Neural cell (in vitro differentiated cells): ENCODE results near the gene FRMD4A.

Source experiments
- EP300 ChIP-seq: fragments of 450-650 bp; conservative IDR thresholded peaks from 2 replicates; pipeline ENCODE4 v1.6.1; 2014; ENCODE audit warnings: antibody characterized with exemption, mild to moderate bottlenecking, moderate library complexity; ENCODE audit not compliant: poor library complexity, severe bottlenecking
- MXI1 ChIP-seq: fragments of 450-650 bp; conservative IDR thresholded peaks from 2 replicates; pipeline ENCODE4 v1.6.1; 2014; ENCODE audit warnings: antibody characterized with exemption, mild to moderate bottlenecking; ENCODE audit not compliant: poor library complexity, severe bottlenecking
- POLR2AphosphoS5 ChIP-seq: IDR thresholded peaks from 2 replicates; pipeline ENCODE4 v1.6.1; 2012
- TAF1 ChIP-seq: IDR thresholded peaks from 2 replicates; pipeline ENCODE4 v1.6.1; 2012; ENCODE audit warnings: low read depth
- TF ChIP-seq, protein P1 (sequence below): IDR thresholded peaks from 2 replicates; pipeline ENCODE4 v1.6.1; 2012; ENCODE audit warnings: borderline replicate concordance
- TF ChIP-seq, protein P2 (sequence below): fragments of 450-650 bp; IDR thresholded peaks from 2 replicates; pipeline ENCODE4 v1.5.1; 2014; ENCODE audit warnings: antibody characterized with exemption, mild to moderate bottlenecking, moderate library complexity; ENCODE audit not compliant: poor library complexity, severe bottlenecking

DNA sequence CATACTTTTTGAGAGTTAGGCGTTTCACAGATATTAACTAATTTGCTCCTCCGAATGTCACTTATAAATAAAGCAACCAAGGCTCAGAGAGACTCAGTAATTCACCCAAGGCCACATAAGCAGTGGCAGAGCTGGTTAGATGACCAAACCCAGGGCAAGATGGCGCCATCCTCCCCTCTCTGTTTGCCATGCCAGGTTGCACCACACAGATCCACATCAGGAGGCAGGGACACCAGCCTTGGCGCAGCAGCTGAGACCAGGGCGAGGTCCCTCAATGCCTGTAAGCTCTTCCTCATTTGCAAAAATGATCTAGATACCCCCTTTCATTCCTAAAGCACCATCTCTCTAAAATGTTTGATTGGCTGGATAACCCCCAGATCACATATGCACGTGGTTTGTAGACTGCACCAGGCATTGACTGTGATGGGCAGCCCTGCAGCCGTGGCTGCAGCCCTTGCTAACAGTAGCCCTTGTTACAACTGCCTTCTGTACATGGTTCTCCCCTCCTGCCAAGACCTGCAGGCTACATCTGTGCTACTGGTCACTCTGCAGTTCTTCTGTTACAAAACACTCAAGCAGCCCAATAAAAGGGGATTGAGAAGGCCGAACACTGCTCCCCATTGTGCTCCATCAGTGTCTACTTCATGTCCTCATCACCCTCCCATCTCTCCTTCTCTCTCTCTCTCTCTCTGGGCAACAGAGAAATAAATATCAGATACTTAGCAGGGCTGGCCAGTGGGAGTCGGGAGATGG is 445.3 kb downstream of the FRMD4A start:
- TF ChIP-seq EP300: no peak
- TF ChIP-seq, protein P1, sequence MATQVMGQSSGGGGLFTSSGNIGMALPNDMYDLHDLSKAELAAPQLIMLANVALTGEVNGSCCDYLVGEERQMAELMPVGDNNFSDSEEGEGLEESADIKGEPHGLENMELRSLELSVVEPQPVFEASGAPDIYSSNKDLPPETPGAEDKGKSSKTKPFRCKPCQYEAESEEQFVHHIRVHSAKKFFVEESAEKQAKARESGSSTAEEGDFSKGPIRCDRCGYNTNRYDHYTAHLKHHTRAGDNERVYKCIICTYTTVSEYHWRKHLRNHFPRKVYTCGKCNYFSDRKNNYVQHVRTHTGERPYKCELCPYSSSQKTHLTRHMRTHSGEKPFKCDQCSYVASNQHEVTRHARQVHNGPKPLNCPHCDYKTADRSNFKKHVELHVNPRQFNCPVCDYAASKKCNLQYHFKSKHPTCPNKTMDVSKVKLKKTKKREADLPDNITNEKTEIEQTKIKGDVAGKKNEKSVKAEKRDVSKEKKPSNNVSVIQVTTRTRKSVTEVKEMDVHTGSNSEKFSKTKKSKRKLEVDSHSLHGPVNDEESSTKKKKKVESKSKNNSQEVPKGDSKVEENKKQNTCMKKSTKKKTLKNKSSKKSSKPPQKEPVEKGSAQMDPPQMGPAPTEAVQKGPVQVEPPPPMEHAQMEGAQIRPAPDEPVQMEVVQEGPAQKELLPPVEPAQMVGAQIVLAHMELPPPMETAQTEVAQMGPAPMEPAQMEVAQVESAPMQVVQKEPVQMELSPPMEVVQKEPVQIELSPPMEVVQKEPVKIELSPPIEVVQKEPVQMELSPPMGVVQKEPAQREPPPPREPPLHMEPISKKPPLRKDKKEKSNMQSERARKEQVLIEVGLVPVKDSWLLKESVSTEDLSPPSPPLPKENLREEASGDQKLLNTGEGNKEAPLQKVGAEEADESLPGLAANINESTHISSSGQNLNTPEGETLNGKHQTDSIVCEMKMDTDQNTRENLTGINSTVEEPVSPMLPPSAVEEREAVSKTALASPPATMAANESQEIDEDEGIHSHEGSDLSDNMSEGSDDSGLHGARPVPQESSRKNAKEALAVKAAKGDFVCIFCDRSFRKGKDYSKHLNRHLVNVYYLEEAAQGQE: no peak
- TF ChIP-seq, protein P2, sequence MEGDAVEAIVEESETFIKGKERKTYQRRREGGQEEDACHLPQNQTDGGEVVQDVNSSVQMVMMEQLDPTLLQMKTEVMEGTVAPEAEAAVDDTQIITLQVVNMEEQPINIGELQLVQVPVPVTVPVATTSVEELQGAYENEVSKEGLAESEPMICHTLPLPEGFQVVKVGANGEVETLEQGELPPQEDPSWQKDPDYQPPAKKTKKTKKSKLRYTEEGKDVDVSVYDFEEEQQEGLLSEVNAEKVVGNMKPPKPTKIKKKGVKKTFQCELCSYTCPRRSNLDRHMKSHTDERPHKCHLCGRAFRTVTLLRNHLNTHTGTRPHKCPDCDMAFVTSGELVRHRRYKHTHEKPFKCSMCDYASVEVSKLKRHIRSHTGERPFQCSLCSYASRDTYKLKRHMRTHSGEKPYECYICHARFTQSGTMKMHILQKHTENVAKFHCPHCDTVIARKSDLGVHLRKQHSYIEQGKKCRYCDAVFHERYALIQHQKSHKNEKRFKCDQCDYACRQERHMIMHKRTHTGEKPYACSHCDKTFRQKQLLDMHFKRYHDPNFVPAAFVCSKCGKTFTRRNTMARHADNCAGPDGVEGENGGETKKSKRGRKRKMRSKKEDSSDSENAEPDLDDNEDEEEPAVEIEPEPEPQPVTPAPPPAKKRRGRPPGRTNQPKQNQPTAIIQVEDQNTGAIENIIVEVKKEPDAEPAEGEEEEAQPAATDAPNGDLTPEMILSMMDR: no peak
- TF ChIP-seq TAF1: no peak
- no peak for TF ChIP-seq MXI1
- TF ChIP-seq POLR2AphosphoS5: no peak
